Measurements from ENCODE around the gene SLC6A1.

DNA sequence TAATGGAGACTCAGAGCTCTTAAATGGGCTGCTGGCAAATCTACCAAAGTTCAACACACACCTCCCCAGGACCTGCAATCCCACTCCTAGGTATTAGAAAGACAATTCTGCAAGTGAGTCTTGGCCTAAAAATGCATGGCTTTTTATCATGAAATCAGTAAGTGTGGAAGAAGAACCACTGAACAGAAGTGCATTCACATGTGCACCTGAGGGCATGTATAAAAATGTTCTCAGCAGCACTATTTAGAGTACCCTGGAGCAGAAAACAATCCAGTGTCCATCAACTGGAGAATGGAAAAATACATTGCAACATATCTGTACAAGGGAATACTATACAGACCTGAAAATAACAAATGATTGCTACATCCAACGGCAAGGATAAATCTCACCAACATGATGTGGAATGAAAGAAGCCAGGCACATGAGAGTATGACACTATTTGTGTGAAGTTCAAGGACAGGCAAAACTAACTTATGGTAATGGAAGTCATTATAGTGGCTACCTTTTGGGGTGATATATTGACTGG lies 8.1 kb upstream of the SLC6A1 start:
- TF ChIP-seq POLR2A (IDR thresholded peaks at IDR 0.05; ENCODE audit: low read depth, low read length), result no peak
- TF ChIP-seq POLR2AphosphoS5 (IDR thresholded peaks at IDR 0.05; ENCODE audit: low read depth, low read length), result no peak
- TF ChIP-seq TAF1 (IDR thresholded peaks at IDR 0.05; ENCODE audit: borderline replicate concordance, low read depth, low read length), result no peak

Data from GM12892 (cell line).